Kasumi-1 (cell line): ENCODE measurements around the gene SDHAF2.
A peak's percentile ranks its signal among the peaks of the same experiment; 100 is the strongest.
"Not testable (repeated sequence)": the region's sequence is repeated elsewhere in the genome, so short reads cannot be mapped to it uniquely, and the experiment has no call there.

Experiments used
- DNase-seq, 2 experiments: peaks; one replicate each; lab custom pipeline; 2025; lab: John Stamatoyannopoulos, UW

SDHAF2 gene

GRCh38 chr11:61425367-61426131 lies 4.4 kb upstream of the SDHAF2 start:
- DNase-seq: no peak

GRCh38 chr11:61429346-61429690 lies 606 bp upstream of the SDHAF2 start:
- DNase-seq: peak; percentile 46 to 48

DNA sequence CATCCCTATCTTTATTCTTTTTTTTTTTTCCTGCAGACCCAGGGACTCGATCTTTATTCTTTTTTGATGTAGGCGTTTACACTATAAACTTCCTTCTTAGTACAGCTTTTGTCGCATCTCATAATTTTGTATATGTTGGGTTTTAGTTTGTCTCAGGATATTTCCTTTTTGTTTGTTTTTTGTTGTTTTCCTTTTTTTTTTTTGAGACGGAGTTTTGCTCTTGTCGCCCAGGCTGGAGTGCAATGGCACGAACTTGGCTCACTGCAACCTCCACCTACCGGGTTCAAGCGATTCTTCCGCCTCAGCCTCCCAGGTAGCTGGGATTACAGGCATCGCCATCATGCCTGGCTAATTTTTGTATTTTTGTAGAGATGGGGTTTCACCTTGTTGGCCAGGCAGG lies 915 bp downstream of the SDHAF2 start:
- not testable (repeated sequence) for DNase-seq

DNA sequence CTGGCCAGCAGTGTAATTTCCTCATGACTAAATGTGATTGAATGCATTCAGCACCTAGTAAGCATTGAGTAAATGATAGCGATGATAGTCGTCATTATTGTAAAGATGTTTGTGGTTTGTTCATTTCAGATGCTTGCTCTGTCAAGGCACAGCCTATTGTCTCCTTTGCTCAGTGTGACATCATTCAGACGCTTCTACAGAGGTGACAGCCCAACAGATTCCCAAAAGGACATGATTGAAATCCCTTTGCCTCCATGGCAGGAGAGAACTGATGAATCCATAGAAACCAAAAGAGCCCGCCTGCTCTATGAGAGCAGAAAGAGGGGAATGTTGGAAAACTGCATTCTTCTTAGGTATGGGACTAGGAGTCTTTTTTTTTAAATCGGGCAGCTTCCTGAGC lies 7.6 kb downstream of the SDHAF2 start:
- DNase-seq: no peak

- no peak for DNase-seq
Observed at GRCh38 chr11:61439615-61440014, 9.7 kb downstream of the SDHAF2 start.

- DNase-seq: no peak
Observed at GRCh38 chr11:61442616-61443015, 12.7 kb downstream of the SDHAF2 start.

DNA sequence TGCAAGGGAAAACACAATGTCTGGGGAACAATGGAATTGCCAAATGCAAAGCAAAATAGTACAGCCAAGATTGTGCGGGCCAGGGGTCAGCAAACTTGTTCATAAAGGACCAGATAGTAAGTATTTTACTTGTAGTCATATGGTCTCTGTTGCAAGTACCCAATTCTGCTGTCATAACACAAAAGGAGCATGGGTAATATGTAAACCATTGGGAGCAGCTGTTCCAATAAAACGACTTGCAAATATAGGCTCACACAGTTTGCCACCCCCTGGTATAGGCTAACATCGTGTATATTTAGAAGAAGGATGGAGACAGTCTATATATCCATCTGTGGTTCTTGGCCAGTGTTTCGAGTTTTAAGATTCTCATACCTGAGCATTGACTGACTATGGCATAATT lies 15.6 kb downstream of the SDHAF2 start:
- no peak for DNase-seq

DNA sequence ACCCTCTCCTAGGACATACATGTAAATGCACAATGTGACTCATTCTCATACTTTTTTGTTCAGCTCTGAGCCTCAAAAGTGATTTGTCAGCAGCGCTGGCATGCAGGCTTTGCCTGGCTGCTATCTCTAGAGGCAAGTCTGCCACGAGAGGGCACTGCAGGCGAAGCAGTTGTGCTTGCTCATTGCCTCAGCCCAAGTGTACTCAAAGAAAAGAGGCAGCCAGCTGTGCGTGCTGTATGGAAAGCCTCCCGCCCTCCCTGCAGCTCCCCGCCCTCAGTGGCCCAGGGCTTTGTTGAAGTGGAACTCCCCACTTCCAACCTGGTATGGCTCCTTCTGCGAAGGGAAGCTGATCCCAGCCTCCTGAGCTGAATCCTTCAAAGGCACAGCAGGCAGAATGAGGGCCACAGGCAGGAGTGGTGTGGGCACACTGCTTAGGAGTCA lies 16.3 kb downstream of the SDHAF2 start:
- DNase-seq: peak; percentile 91 to 92

DNA sequence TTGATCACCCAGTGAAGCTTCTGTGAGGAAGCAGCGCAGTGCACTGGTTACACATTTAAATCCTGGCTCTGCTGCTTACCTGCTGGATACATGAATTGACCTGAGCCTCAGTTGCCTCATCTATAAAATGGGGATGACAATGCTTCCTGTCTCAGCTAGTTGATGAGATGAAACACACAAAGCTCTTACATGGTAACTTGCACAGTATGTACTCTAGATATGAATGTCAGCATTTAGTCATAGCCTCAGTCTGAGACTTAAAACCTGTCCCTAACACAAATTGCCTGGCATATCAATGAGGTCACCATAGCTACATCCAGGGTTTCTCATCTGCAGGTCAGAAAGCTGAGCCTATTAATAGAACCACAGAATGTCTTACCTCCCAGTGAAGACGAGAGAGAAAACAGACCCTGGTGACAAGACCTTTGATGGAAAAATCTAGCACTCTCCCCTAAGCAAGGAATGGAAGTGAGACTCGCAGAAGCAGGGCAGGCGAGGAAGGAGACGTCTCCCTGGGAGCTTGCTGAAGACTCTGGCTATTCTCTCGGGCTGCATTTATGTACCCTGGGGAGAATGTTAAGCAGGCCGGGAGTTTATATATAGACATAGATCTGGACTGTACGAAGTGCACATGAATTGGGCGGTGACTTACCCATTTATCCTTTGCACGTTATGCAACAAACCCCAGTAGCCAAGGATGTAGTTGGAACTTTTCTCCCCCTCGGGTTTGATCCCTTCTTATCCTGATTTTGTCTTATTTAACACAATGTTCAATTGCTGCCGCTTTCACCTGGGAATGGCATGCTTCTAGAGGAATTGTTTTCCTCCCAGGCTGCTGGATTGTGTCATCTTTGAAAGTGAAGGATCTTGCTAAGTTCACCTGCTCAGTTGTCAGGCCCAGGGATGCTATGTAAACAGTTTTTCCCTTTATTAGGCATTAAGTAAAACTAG lies 18.0 kb downstream of the SDHAF2 start:
- no peak for DNase-seq

DNA sequence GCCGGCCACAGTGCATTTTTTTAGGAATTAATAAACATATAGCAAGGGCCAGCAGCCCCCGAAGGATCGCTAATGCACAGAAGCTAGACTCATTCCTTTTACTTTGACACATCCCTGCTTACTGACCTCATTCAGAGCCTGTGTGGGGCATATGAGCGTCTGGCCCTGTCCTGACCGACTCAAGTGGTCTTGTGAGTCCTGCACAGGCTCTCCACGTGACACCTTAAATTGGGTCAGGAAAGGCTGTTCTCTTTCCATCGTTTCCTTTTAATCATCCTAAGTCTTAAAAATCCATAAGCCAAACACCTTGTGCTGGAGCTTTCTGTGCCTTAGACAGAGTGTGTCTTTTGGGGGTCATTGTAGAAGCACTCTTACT lies 18.6 kb downstream of the SDHAF2 start:
- no peak for DNase-seq

DNA sequence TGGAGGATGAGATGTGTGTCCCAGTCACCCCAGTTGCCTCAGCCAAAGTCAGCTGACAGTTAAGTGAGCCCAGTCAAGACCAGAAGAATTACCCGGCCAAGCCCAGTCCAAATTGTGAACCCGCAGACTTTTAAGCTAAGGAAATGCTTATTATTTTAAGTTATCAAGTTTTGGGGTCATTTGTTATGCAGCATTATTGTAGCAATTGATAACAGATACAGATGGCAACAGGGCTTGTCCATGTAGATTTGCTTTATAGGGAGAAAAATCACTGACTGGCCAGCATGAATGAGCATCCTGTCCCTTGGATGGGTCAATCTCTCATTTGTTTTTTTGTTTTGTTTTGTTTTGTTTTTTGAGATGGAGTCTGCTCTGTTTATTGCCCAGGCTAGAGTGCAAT lies 22.9 kb downstream of the SDHAF2 start:
- DNase-seq: no peak

GRCh38 chr11:61453695-61454094 lies 23.8 kb downstream of the SDHAF2 start:
- DNase-seq: no peak

- no peak for DNase-seq
Observed at GRCh38 chr11:61454520-61454919, 24.6 kb downstream of the SDHAF2 start.

DNA sequence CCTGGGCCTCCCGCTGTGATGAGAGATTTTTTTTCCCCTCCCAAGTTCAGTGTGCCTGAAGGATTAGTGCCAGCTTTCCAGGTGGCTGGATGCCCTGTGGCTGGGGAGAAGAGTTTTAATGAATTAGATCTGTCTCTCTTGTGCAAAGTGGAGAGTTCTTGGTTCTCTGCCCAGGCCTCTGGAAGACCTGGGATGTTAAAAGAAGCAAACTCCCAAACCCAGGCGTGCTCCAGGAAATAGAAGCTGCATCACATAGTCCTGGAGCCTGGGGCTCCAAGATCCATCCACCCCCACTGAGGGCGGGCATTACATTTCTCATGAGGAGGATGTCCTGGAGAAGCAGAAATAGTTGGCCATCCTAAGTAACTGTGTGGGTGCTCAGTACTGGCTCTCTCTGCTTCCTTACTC lies 30.6 kb downstream of the SDHAF2 start:
- DNase-seq: no peak

DNA sequence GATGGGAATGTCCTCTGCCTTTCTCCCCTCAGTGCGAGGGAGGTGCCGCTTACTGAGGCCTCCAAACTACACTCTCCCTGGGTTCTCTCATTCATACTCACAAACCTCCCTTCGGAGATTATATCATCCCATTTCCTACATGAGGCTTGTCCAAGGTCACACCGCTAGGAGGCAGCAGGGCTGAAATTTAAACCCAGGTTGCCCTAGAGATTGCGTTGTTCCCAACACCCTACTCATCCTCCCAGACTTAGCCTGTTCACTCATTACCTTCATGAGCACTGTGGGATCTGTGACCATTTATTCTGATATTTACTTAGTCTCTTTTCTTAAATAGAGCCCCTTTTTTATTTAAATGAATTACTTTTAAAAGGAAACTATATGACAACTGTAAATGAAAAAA lies 31.1 kb downstream of the SDHAF2 start:
- DNase-seq: no peak

DNA sequence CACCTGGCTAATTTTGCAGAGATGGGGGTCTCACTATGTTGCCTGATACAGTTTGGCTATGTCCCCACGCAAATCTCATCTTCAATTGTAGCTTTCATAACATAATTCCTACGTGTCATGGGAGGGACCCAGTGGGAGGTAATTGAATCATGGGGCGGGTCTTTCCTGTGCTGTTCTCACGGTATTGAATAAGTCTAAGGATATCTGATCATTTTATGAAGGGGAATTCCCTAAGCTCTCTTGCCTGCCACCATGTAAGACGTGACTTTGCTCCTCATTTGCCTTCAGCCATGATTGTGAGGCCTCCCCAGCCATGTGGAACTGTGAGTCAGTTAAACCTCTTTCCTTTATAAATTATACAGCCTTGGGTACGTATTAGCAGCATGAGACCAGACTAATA lies 37.7 kb downstream of the SDHAF2 start:
- DNase-seq: not testable (repeated sequence)

GRCh38 chr11:61468002-61468401 lies 38.1 kb downstream of the SDHAF2 start:
- no peak for DNase-seq

DNA sequence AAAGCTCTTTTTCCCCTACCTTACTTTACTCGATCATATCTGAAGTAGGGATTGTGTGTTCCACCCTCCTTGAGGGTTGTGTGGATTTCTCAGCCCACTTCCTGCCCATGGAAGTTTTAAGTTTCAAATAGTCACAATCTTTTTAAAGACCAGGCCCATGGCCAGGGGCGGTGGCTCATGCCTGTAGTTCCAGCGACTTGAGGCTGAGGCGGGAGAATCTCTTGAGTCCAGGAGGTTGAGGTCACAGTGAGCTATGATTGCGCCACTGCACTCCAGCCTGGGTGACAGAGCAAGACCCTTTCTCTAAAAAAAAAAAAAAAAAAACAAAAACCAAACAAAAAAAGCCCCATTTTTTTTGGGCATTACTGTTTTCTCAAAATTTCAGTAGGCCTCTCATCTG lies 42.4 kb downstream of the SDHAF2 start:
- no peak for DNase-seq

DNA sequence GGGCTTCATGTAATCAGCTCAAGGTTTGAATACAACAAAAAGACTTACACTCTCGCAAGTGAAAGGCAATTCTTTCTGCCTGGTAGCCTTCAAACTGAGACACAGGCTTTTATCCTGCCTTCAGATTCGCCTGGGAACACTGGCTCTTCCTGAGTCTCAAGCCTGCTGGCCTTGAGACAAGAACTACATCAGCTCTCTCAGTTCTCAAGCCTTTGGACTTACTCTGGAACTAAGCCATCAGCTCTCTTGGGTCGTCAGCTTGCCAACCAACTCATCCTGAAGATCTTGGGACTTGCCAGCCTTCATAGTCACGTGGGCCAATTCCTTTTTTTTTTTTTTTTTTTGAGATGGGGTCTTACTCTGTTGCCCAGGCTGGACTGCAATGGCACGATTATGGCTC lies 42.9 kb downstream of the SDHAF2 start:
- DNase-seq: no peak

- DNase-seq: no peak
Observed at GRCh38 chr11:61473370-61474012, 43.6 kb downstream of the SDHAF2 start.

- DNase-seq: no peak
Observed at GRCh38 chr11:61474013-61474643, 44.2 kb downstream of the SDHAF2 start.

DNA sequence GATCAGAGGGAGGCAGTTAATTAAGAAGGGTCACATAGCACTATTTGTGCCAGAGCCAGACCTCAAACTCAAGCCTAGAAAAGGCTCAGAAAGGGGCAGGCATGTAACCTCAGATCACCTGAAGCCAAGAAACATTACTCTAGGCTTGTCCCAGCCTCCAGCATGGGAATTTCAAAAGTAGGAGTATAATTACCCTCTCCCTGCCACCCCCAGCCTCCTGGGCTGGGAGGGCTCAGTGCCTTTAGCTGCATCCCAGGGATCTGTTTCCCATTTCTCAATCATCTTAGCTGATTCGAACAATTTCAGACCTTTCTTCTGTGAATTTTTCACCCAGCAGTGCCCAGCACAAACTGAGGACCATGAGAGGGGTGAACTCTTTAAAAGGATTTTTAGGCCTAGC lies 45.5 kb downstream of the SDHAF2 start:
- no peak for DNase-seq
